Right renal pelvis (tissue), 4 donors: Measurements from ENCODE around the gene NFASC. TPM values are rescaled to one million over a fixed set of nuclear protein-coding genes. Genes with fewer than 3 reads are reported as not detected.

Experiments
- DNase-seq, 4 donors: peaks; one replicate each; pipeline ENCODE4 v3.0.0-alpha.2; 2013; ENCODE audit warnings: low read depth in 4 of 4, low spot score in 3 of 4, missing footprints in 1 of 4
- polyA plus RNA-seq, 4 donors: library from polyadenylated mRNA; unstranded; fragments of 120-200 nt; gene quantifications; one replicate each; pipeline ENCODE4 v1.2.1, GENCODE V29; 2013; ENCODE audit not compliant: insufficient read length in 4 of 4

Gene NFASC
- polyA plus RNA-seq, 4 donors, result 13.0 to 34.1 (median 15.3) TPM

- DNase-seq, result no peak
Observed at GRCh38 chr1:205072286-205072685, 201.6 kb downstream of the NFASC start.

Other genes with a start within 250 kb of the NFASC start
- gene LRRN2, start 185.1 kb upstream of the NFASC start, polyA plus RNA-seq, result 10 to 100 TPM; 12.1 to 15.7 (median 13.3) TPM
- gene CNTN2, start 172.3 kb downstream of the NFASC start, polyA plus RNA-seq, result 1 to 10 TPM in 1 of 4 donors, under 1 TPM in 3; 0.73 to 1.0 (median 0.82) TPM
- 1 to 10 TPM; 3.2 to 4.0 (median 3.9) TPM for gene TMEM81, start 213.6 kb downstream of the NFASC start, polyA plus RNA-seq